Astrocyte of the hippocampus (primary cell): ENCODE measurements around the gene GPC3.
"Not testable (repeated sequence)": the region's sequence is repeated elsewhere in the genome, so short reads cannot be mapped to it uniquely, and the experiment has no call there.

ENCODE experiments used
- DNase-seq: peaks from one replicate; pipeline ENCODE4 v3.0.0; 2011; ENCODE audit warnings: low read depth, low spot score

Gene GPC3

DNA sequence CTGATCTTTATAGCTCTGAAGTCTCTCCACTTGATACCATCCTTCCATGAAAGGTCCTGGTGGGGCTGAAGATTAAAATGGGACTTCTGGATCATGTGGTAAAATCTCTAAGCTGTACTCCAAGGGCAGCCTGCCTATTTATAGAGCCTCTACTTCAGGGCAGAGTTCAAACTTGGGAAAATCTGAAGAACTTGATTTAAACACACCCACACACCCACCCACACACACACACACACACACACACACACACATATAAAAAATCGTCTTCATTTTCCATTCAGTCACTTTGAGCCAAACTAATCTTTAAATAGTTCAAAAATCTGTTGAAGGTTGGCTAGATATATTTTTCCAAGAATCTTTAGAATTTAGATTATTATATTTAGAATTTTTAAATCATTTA is 335.2 kb downstream of the GPC3 start:
- no peak for DNase-seq

DNA sequence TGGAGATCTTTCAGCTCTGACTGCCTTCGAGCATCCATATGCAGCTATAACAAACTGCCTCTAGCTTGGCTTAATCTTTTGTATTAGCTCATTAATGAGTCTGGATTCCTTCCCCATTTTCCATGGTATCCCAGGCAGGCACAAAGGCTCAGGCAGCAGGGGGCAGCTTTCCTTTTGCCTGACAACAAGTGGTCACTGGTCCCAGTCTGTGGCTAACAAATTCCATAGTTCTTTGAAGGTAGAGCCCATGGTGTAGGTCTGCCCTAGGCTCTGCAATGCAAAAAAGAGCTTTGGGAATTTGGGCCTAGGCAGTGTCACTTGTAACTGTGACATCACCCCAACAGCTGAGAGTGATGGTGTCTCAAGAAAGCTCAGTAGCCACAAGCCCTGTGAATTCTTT is 335.7 kb downstream of the GPC3 start:
- peak; percentile 30 for DNase-seq

DNA sequence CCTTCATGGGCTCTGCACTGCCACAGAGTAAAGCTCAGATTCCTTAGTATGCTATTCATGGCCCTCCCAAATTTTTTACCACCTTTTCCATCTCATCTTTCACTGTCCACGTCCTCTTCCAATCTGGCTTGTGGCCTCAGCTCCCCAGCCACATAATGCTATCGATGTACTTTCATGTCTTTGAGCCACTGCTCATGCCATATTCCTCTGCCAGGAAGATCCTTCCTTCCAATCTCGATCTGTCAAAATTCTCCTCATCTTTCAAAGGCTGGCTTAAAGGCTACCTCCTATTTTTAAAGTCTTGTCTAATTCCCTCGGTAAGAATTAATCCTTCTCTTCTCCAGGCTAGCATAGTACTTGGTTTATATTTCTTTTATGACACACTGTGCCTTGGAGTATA is 336.8 kb downstream of the GPC3 start:
- no peak for DNase-seq

DNA sequence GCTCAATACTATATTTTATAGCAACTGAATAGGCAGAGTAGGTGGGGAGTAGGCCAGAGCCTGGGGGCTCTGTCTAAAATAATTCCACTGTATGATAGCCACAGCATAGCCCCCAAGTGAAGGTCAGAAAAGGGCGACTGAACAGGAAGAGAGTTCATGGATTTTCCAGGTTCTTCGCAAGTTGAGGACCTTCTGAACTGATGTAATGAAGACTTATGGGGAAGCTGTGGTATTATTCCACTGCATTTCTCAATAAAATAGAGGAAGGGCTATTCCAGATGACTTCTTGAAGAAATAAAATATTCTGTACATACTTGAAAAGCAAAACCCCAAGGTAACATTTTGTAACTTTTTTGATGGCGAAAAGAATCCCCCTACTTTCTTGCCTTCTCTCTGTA is 338.7 kb downstream of the GPC3 start:
- DNase-seq: no peak

DNA sequence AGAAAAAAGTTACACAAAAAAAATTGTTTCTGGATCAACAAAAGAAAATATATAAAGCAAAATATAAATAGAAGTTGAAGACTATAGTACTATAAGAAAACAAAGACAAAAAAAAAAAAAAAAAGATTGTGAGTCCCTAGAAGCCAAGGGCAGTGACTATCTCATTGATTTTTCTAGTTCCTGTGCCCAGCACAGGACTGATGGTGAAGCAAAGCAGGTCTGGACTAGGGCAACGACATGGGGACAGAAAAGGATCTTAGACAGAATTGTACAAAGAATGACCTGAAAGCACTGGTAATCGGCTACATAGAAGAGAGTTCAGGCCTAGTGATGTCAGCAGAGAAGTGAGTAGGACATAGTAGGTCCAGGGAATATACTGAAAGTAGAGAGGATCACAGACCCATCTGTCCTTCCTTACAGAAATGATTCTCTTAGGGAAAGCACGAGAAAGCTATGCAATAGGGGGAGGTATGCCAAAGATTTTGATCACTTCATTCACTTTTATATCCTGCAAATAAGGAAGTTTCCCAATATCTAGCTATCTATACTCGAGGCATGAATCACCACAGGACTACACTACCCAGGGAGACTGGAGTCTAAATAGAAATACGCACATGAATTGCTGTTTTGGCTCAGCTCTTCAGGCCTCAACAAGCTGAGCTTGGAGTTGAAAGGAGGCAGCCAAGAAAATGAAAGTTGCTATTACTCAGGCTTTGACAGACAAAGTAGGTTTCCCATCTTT is 339.2 kb downstream of the GPC3 start:
- DNase-seq: peak; percentile 41

DNA sequence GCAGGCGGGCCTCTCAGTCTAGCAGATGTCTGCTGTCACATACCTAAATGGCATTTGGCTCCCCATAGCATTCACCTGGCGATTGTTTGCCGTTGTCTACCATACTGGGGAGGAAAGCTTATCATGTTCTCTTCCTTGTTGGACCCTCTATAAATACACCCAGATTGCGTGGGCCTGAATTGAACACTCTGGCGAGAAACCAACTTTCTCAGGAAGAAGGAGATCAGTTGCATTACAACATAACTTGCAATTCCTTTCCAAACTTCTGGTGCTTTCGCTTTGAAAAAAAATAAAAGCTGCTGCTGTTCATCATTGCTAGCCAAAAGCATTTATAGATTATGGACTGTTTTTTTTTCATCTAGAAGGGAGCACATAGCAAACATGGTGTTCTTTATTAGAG is 340.1 kb downstream of the GPC3 start:
- no peak for DNase-seq

DNA sequence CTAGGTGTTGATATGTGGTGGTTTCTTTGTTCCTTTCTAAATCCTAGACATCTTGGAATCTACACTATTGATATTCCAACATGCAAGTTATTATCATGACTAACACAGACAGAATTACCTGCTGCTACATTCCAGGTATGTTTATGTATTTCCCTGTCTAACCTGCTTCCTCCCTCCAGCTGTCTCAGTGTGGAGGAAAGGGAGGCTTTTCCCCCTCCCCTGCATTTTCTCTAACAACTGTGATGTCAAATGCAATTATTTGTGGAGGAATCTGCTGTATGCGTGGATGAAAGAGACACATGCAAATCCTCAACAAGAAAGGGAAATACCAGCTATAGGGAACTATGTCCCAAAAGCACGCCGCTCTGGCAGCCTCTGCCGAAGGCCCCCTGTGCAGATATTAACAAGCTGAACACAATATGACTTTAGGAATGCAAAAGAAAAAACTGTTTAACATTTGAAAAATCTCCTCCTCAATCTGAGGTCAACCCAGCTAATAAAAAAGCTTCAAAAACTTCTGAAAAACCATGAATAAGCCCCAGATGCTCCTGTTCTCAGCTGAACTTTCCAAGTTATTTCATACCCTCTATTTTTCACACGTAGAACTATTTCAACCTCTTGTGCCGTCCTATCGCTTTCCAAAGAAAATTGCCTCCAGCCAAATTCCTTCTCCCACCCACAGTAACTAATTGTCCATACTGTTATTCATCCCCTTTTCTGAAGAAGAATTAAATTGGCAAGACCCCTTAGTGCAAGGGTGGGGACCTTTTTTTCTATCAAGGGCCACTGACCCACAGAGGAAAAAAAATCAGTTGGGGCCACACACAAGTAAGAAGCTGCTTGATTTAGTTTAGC is 345.0 kb downstream of the GPC3 start:
- DNase-seq: peak; percentile 48

DNA sequence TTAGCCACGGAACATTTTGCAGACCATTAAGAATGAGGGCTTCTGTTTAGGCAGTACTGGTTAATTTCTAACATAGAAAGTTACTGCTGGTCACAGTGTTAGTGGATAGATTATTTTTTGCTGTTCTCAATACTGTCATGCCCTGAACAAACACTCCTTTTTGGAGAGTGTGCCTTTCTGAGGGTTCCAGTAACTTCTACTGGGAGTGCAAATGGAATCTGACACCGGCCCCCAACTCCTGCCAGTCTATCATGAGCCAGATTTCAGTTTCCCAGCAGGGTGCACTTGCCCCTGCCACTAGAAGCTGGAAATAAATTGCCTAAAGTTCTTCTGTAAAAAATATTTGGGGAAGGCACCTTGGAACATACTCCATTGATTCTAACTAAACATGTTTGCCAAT is 345.7 kb downstream of the GPC3 start:
- no peak for DNase-seq

DNA sequence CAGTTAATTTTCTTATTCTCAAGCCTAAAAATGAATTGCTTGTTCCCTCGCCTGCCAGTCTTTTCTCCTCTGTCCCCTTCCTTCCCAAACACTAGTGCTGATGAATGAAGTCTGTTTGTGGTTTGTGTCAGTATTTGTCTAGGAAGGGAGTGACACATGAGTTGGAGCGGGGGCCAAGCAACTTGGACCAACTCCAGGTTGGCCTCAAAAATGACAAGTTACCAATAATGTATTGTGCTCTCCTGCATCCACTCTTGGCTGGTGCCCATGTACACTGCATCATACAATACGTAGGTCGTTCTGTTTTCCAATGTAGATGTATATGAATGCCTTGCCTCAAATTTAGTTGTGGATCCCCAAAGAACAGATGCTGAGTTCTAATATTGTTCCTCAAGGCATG is 347.1 kb downstream of the GPC3 start:
- DNase-seq: peak; percentile 72

DNA sequence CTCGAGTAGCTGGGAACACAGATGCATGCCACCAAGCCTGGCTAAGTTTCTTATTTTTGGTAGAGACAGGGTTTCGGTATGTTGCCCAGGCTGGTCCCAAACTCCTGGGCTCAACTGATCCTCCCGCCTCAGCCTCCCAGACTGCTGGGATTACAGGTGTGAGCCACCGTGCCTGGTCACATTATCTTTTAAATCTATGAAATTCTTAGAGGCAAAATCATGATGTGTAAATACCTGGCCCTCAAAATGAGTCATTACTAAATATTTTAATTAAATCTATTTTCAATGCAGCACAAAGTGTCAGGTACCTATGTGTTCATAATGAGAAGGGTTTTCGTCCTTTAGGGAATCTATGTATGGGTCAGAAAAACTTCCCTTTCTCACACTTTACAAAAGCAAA is 347.6 kb downstream of the GPC3 start:
- DNase-seq: no peak

DNA sequence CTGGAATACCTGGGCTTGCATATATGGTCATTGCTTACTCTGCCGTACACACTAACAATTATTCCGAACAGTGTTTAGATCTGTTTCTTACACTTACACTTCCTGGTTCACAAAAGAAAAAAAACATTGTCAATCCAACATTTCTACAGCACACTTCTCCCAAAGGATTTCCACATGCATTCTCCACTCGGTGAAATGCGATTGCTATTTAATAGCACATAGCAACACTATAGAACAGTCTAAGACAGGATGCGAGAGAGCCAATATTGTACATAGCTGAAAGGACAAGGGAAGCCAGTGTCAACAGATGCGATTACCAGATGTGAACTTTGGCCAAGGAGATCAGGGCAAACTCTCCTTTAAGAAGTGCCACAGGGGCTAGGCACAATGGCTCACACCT is 349.4 kb downstream of the GPC3 start:
- no peak for DNase-seq

DNA sequence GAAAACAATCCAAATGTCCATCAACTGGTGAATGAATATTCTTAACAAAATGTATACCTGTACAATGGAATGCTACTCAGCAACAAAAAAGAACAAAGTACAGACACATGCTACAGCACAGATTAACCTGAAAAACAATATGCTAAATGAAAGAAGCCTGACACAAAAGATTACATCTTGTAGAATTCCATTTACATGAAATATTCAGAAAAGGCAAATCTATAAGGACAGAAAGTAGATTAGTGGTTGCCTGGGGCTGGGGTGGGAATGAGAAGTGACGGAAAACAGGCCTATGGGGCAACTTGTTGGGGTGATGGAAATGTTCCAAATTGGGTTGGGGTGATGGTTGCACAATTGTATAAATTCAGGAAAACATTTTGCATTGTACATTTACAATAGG is 351.0 kb downstream of the GPC3 start:
- no peak for DNase-seq

DNA sequence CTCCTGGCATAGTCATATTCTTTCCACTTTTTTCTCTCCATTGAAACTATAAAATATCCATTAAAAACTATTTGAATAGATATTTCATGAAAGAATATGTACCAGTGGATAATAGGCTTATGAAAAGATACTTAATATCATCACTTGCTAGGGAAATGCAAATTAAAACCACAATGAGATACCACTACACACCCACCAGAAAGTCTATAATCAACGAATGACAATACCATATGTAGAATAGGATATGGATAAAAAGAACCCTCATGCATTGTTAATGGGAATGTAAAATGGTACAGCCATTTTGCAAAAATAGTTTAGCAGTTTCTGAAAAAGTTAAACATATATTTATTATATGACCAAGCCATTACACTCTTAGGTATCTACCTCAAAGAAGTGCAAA is 351.4 kb downstream of the GPC3 start:
- no peak for DNase-seq

DNA sequence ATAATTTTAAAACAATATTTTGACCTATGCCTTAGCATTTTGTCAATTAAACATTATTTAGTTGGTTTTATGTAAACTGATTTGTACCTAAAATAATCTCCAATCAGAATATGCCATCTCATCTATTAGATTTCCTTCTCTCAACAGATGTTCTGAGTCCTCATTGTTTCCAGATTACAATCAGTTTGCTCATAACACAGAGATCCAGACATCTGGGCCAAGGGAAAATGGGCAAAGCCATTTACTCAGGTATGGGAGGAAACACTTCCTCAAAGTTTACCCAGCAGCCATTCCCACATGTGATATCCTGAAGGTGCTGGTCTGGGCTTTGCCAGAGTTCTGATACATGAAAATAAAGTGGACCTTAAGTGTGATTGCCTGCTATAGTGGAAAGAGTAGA is 352.2 kb downstream of the GPC3 start:
- no peak for DNase-seq

DNA sequence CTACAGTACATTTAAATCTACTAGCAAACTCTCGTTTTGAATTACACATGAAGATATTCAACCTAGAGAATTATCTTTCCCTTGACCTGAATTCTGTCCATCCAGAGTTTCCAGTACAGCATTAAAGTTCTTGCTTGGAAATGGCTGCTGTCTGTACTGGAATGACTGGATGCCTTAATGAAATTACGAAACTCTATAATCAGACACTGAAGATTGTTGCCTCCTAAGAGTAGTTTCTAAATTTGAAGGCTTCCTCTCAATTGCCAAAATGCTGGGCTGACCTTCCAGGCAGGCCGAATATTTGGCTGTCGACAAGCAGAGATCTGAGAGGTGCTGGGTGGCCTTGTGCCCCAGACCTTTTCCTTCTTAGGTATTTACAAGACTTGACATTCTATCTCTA is 355.0 kb downstream of the GPC3 start:
- no peak for DNase-seq

DNA sequence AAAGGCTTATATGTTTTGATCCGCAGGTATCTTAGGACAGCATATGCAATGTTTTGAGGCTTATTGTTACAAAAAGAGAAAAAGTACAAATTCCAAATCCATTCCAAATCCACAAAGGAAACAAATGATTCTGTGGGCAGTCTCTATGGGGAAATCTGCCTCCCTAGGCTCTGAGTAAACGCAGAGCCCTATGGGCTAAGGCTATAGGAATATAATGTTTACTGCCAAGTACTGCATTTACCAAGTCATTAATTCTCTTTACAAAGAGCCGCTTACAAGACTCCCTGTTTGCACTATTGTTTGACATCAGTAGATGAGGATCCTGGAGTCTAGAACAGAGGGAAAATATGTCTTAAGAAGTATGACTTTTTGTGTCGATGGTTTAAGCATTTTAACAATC is 357.7 kb downstream of the GPC3 start:
- no peak for DNase-seq

DNA sequence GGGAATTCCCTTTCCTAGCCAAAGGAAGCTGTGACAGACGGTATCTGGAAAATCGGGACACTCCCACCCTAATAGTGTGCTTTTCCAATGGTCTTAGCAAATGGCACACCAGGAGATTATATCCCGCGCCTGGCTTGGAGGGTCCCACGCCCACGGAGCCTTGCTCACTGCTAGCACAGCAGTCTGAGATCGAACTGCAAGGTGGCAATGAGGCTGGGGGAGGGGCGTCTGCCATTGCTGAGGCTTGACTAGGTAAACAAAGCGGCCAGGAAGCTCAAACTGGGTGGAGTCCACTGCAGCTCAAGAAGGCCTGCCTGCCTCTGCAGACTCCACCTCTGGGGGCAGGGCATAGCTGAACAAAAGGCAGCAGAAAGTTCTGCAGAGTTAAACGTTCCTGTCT is 364.0 kb downstream of the GPC3 start:
- DNase-seq: not testable (repeated sequence)

DNA sequence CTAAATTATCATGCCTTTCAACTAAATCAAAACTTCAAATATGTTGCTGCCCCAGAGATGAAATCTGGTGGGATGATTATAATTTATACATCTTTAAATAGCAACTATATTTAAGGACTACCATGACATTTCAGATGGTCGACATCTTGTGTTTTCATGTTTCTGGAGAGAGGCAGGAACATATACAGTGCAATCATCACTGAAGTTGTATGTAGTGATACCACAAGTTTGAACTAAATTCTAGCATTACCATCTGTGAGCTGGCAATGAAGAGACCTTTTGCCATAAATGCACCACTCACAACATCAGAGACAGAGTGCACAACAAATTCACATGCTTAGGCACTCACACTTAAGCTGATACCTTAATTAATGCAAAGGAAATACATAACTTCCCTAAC is 373.7 kb downstream of the GPC3 start:
- DNase-seq: no peak

DNA sequence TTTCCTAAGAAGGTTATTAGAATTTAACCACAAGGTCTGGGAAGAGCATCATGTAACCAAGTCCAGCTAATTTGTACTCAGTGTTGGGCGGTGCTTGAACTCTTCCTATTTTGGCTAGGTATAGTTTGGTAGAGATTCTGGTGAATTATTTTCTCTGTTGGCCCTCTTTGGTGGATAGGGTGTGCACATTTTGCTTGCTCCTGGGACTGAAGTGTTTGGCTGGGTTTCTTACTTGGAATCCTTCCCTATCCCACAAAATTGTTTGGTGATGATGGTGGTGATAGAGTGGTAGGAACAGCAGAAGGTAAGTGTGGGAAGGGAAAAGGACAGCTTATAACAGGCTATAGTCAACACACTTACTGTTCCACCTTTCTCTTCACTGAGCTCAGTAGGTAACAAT is 375.3 kb downstream of the GPC3 start:
- DNase-seq: peak; percentile 62

DNA sequence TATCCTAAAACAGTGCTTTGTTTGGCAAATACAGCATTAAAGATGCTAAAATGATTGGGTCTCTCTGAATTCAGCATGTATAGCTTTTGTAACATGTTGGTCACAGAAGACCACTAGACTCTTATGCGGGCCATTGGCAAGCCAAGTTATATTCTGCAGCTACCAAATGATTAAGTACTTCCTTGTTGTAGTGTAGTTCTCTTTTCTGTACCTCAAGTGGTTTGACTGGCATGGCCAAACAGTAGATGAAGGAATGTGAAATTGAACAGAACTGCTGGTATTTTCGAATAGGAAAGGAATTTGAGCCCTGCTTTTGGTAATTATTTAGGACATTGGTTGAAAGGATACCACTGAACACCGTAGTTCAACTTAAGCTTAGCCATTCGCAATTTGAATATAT is 376.2 kb downstream of the GPC3 start:
- DNase-seq: peak; percentile 4

DNA sequence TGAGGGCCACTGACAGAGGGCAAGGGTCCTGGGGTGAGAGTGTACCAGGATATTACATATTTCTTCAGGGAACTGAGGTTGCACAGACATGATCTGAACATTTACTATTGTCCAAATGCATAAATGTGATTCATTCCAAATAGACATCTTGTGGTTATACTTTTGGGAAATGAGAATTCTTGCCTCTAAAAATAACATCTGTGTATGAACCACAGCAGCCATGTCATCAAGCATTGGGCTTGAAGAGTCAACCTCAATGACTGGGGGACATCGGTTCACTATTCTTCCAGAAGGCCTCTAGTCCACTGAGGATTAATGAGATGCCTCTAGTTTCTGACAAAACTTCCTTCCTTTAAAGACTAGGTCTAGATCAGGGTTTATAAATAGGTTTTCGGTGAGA is 377.0 kb downstream of the GPC3 start:
- DNase-seq: peak; percentile 31

DNA sequence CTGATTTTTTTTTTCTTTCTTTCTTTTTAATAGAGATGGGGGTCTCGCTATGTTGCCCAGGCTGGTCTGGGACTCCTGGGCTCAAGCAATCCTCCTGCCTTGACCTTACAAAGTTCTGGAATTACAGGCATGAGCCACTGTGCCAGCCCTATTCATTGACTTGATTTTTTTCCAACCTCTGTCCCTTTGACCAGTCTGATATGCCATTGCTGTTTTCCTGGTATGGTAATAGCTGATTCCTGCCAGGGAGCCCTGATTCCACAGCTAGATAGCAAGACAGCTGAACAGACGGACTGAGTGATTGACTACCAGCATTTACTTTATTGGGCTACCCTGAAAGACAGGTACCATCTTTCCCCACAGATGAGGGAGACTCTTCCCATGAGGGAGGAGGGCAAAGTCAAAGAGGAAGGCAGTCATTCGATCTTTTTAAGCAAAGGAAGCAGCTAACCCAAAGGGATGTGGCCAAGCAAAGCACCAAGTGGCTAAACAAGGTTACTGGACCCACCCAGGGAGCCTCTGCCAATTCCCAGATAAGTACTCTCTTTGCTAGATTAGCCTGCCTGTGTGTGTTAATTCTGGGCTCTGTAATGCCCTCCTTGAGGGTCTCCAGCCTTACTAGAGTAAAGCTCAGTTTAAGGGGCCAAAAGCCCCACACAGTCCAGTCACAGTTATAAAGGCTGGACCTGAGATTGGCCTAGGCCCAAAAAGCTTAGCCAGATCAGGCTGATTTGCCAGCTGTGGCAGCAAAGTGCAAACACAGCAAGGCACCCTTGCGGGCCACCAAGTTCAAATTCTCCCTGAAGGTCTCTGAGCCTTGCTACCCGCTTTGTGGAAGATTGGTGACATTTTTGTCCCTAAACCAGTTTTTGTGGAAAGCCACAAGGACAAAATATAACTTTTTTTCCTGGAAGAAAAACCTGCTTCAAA is 377.7 kb downstream of the GPC3 start:
- peak; percentile 2 for DNase-seq
